ENCODE results near the gene PAK3. TPM values are rescaled to one million over a fixed set of nuclear protein-coding genes. Genes with fewer than 3 reads are reported as not detected.

PAK3 gene
- total RNA-seq, 1 experiment from 2014 or later: not detected

DNA sequence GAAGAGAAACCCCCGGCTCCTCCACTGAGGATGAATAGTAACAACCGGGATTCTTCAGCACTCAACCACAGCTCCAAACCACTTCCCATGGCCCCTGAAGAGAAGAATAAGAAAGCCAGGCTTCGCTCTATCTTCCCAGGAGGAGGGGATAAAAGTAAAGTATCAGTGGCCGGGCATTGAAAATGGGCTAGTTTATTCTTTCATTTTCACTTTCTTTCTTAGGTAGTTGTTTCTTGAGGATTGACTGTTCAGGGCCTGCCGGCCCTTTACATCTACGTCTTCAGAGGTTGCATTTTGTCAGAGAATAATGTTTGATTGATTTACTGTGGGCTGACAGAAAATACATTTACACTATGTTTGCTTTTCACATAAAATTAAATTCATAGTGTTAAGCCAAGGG is 27.1 kb downstream of the PAK3 start:
- intact Hi-C loops (cut with micrococcal nuclease): no loop called here
- DNase-seq (ENCODE audit: low read depth, low spot score) (no peak), ATAC-seq (no peak)
- H3K79me2 ChIP-seq (ENCODE audit: insufficient read depth, low read length): no peaks in the 10 kb centered on the region
- H4K20me1 ChIP-seq (ENCODE audit: insufficient read depth): no peaks in the 10 kb centered on the region
- H3K36me3 ChIP-seq (ENCODE audit: control insufficient read depth in 1 of 2, insufficient read depth in 2 of 2, low read length in 2 of 2): no peaks in the 10 kb centered on the region
- TF ChIP-seq SIN3A (IDR thresholded peaks at IDR 0.05; ENCODE audit: low read depth) (no peak), YY1 (IDR thresholded peaks at IDR 0.05; ENCODE audit: extremely low read depth, insufficient replicate concordance, low read depth, low read length) (no peak), CEBPB (IDR thresholded peaks at IDR 0.05; ENCODE audit: low read depth) (no peak), POLR2A (IDR thresholded peaks at IDR 0.05; ENCODE audit: borderline replicate concordance, extremely low read depth, insufficient read depth, insufficient read length) (no peak), TCF7L2 (IDR thresholded peaks at IDR 0.05; ENCODE audit: borderline replicate concordance, extremely low read depth, insufficient read depth, insufficient read length) (no peak), EGR1 (IDR thresholded peaks at IDR 0.05; ENCODE audit: low read depth) (no peak), ZFX (IDR thresholded peaks at IDR 0.05) (no peak), SP1 (IDR thresholded peaks at IDR 0.05; ENCODE audit: low read depth) (no peak), RAD21 (IDR thresholded peaks at IDR 0.05; ENCODE audit: low read depth) (no peak), ZNF274 (IDR thresholded peaks at IDR 0.05; ENCODE audit: low read depth, low read length) (no peak), JUND (IDR thresholded peaks at IDR 0.05) (no peak)
- TF ChIP-seq, protein P1, sequence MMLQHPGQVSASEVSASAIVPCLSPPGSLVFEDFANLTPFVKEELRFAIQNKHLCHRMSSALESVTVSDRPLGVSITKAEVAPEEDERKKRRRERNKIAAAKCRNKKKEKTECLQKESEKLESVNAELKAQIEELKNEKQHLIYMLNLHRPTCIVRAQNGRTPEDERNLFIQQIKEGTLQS (IDR thresholded peaks at IDR 0.05): no peak
- TF ChIP-seq, protein P2, sequence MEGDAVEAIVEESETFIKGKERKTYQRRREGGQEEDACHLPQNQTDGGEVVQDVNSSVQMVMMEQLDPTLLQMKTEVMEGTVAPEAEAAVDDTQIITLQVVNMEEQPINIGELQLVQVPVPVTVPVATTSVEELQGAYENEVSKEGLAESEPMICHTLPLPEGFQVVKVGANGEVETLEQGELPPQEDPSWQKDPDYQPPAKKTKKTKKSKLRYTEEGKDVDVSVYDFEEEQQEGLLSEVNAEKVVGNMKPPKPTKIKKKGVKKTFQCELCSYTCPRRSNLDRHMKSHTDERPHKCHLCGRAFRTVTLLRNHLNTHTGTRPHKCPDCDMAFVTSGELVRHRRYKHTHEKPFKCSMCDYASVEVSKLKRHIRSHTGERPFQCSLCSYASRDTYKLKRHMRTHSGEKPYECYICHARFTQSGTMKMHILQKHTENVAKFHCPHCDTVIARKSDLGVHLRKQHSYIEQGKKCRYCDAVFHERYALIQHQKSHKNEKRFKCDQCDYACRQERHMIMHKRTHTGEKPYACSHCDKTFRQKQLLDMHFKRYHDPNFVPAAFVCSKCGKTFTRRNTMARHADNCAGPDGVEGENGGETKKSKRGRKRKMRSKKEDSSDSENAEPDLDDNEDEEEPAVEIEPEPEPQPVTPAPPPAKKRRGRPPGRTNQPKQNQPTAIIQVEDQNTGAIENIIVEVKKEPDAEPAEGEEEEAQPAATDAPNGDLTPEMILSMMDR (IDR thresholded peaks at IDR 0.05 in 2 of 3, conservative IDR thresholded peaks at IDR 0.05 in 1 of 3; ENCODE audit: borderline replicate concordance in 1 of 3, insufficient read depth in 1 of 3, low read depth in 2 of 3, low read length in 2 of 3): no peak
- TF ChIP-seq, protein P3, sequence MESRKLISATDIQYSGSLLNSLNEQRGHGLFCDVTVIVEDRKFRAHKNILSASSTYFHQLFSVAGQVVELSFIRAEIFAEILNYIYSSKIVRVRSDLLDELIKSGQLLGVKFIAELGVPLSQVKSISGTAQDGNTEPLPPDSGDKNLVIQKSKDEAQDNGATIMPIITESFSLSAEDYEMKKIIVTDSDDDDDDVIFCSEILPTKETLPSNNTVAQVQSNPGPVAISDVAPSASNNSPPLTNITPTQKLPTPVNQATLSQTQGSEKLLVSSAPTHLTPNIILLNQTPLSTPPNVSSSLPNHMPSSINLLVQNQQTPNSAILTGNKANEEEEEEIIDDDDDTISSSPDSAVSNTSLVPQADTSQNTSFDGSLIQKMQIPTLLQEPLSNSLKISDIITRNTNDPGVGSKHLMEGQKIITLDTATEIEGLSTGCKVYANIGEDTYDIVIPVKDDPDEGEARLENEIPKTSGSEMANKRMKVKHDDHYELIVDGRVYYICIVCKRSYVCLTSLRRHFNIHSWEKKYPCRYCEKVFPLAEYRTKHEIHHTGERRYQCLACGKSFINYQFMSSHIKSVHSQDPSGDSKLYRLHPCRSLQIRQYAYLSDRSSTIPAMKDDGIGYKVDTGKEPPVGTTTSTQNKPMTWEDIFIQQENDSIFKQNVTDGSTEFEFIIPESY (IDR thresholded peaks at IDR 0.05; ENCODE audit: extremely low read depth, insufficient replicate concordance, low read length): no peak
- no peak overlapping the region for H2AFZ ChIP-seq (ENCODE audit: low read depth, low read length, poor library complexity, severe bottlenecking)
- ChIA-PET POLR2A (no interaction called here), CTCF (no interaction called here), RAD21 (ENCODE audit: low non-redundant PET in 1 of 2, low total read pairs in 2 of 2, uncharacterized antibody in 2 of 2, unreplicated experiment in 2 of 2) (no interaction called here)
- H3K27me3 ChIP-seq (ENCODE audit: insufficient read depth, low read length): 0 out of 2 replicates have a peak, but pooled peaks cover 2% of the 10 kb centered on the region
- no peak overlapping the region for H3K4me2 ChIP-seq (ENCODE audit: low read length)
- no peaks in the 10 kb centered on the region for H3K9me3 ChIP-seq (ENCODE audit: control insufficient read depth in 1 of 2, insufficient read depth in 1 of 2, low read depth in 1 of 2, low read length in 2 of 2)
- H3K27ac ChIP-seq (ENCODE audit: low read depth, low read length): no peak overlapping the region
- H3K4me1 ChIP-seq (ENCODE audit: control insufficient read depth in 1 of 2, insufficient read depth in 2 of 2, low read length in 2 of 2): no peaks in the 10 kb centered on the region
- H3K4me3 ChIP-seq (replicated peaks in 1 of 2; ENCODE audit: low read depth in 1 of 2, low read length in 2 of 2): no peak overlapping the region
- BruUV-seq (replicated peaks): no TSS peak
- no peak overlapping the region for H3K9ac ChIP-seq (ENCODE audit: low read length)
- no peaks in the 10 kb centered on the region for H3K9me2 ChIP-seq (ENCODE audit: insufficient read depth)
